Stimulated activated CD8-positive, alpha-beta memory T cell treated with anti-CD3 and anti-CD28 coated beads, Interleukin-15, amount 100 ng/mL, for 1 hour (primary cell): ENCODE results near the gene CDHR3.
"Not testable (repeated sequence)": the region's sequence is repeated elsewhere in the genome, so short reads cannot be mapped to it uniquely, and the experiment has no call there.

Experiments
- DNase-seq: peaks from one replicate; pipeline ENCODE4 v3.0.0-alpha.2; 2020; ENCODE audit warnings: low read depth

CDHR3 gene

DNA sequence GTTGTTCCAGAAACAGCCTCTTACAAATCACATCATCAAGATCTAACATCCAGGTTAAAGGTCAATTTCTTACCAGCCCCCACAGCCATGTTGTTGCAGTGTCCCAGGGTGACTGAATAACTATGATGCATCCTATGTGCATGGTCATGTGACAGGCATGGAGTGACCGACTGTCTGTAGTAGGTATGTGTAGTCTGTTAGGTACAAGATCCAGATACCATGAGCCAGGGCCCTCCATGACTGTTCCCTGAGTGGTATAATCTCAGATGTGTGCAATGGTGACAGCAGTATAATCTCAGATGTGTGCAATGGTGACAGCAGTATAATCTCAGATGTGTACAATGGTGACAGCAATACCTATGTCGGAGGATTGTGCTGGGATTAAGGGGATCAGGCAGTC is 8.8 kb downstream of the CDHR3 start:
- no peak for DNase-seq

DNA sequence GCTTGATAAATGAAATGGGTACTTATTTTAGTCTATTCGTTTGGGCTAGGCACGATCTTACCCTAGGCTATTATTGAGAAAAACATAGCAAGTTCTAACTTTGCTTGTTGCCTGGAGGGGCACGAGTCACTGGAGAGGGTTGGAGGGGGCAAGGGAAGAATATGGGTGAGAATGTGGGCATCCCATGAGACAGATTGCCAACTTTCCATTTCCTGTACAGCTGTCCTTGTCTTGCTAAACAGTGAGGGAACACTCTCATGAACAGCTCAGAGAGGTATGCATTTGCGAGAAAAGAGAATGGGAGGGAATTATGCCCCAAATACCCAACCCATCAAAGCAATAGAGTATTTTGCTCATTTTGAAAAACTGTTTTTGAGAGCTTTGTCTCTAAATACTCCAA is 9.2 kb downstream of the CDHR3 start:
- no peak for DNase-seq

DNA sequence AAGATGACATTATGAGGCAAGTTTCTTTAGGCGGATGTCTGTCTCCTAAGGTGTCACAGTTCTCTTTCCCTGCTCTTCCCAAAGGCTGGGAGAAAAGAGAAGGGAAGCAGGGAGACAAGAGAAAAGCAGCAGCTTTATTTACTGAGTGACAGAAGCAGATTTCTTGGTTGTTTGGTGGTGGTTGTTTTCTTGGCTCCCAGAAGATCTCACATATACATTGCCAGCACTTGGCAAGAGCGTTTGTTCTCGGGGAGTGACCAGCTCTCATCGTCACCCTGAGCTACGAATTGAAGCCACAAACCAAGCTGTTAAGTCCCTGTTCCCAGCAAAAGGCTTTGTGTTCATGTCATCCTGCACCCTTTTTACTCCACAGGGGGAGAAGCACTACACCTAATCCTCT is 11.4 kb downstream of the CDHR3 start:
- no peak for DNase-seq

DNA sequence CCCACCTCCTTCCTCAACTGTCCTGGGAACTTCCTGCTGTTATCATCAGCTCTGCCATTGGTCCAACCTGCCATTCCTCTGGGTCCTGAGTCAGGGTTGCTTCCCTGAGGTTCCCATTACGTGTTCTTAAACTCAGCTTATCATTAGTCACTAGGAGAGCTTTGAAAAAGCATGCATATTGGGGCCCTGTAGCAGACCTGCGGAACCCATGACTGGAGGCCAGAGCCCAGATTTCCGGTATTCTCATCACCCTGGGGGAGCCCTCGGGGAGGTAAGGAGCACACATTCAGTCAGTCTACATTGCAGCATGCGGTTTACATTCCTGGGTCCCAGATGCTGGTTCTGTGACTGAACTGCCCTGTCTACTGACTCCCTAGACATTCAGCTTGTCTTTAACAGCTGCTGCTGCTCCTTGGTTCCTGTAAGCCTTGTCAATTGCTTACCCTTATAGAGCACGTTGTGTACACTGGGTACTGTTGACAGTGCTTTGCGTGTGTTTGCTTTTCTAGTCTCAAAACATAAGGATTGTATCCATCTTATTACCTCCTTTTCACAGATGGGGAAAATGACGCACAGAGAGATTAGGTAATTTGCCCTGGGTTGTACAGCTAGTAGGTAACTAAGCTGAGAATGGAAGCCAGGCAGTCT is 12.8 kb downstream of the CDHR3 start:
- DNase-seq, result no peak

DNA sequence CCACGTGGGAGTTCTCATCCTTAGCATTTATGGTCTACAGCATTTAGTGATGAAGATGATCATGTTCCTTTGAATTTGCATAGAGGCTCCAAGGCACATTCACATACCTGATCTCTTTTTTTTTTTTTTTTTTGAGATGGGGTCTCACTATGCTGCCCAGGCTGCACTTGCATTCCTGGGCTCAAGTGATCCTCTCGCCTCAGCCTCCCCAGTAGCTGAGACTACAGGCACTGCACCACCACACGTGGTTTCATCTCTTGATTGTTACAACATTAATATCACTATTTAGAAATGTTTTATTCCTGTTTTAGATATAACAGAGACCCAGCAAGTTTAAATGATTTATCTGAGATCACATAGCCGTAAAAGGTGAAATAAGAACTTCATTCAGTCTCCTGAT is 13.8 kb downstream of the CDHR3 start:
- DNase-seq, result no peak

DNA sequence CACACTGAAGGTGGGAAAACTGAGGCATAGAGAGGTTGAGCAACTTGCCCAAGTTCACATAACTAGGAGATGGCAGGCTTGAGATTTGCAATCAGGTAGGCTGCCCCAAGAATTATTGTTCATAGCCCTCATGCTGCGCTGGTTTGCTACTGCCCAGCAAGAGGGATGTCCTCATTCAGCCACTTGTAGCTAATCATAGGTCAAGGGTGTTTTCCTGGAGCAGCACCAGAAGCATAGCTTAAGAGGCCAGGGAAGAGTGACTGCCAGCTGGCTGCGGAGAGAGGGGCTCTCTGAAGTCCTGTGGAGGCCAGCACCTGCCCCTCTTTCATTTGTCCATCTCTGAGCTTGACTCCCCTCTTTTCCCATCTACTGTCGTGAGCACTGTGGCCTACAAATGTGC is 15.0 kb downstream of the CDHR3 start:
- DNase-seq, result no peak

DNA sequence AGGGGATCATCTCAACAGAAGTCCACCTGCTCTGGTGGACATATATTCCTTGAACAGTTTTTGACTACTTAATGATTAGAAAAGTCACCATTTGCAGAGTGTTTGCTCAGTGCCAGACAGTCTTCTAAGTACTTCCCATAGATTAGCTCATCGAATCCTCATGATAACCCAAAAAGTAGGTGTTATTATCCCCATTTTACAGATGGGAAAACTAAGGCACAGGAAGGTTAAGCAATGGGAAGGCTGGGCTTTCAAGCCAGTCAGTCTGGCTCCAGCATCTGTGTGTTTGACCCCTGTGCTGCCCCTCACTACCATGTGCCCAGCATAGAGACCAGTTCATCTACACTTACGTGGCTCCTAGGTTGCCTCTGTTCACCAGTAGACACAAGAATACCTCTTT is 15.9 kb downstream of the CDHR3 start:
- DNase-seq, result no peak

DNA sequence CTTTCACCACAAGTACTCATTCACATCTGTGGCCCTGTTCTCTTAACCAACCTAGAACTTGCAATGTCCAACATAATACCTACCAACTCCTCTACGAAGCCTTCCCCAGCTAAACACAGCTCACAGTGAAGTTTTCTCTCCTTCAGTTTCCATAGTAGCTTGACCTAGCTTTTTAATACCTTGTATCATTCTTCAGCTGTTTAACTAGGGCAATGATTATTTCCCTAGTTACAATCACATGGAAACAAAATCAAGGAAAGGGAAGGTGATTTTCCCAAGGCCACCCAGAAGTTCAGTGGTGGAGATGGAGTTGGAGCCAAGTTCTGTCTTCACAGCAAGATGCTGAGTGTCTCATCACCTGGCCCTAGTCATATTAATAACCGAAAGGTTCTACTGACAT is 16.3 kb downstream of the CDHR3 start:
- no peak for DNase-seq

DNA sequence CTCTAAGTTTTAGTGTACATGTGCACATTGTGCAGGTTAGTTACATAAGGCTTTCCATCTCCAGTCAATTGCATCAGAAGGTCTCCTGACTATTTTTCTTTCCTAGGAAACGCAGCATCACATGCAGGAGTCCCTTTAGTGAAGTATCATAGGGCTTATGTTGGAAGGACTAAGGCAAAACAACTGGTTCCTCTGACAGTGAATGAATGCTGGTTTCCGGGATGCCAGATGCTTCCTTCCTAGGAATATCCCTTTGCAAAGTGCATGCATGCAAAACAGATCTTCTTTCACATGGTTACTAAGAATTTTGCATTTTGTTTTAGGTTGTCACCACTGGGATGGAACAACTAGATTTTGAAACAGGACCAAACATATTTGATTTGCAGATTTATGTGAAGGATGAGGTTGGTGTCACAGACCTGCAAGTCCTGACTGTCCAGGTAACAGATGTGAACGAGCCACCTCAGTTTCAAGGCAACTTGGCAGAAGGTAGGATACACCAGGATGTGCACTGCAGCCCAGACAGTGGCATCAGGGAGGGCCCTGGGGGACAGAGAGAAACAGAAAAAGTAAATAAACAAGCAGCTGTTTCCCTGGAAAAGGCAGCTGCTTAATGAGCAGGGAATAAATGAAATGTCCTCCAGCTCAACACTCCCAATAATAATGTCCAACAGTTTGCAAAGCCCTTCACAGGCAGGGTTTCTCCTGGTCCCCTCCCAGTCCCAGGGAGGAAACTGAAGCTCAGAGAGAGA is 17.8 kb downstream of the CDHR3 start:
- DNase-seq, result no peak

DNA sequence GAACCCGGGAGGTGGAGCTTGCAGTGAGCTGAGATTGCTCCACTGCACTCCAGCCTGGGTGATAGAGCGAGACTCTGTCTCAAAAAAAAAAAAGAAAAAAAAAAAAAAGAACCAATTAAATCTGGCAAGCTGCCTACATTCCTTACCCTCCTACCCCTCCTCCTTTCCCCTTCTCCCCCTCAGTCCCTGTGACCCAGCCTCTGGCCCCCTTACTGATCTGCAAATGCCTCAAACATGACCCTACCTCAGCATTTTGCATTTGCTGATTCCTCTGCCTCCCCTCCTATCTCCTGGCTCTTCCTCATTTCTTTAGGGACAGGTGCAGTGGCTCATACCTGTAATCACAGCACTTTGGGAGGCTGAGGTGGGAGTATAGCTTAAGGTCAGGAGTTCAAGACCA is 19.3 kb downstream of the CDHR3 start:
- no peak for DNase-seq

DNA sequence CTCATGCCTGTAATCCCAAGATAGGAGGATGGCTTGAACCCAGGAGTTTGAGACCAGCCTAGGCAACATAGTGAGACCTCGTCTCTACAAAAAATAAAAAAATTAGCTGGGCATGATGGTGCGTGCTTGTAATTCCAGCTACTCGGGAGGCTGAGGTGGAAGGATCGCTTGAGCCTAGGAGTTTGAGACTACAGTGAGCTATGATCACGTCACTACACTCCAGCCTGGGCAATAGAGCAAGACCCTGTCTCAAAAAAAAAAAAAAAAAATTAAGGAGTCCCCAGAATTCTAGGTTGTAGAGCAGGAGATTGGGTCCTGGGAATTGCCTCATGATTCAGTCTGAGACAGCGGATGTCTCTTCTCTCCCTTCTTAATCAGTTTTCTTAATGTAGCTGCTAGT is 21.7 kb downstream of the CDHR3 start:
- not testable (repeated sequence) for DNase-seq

DNA sequence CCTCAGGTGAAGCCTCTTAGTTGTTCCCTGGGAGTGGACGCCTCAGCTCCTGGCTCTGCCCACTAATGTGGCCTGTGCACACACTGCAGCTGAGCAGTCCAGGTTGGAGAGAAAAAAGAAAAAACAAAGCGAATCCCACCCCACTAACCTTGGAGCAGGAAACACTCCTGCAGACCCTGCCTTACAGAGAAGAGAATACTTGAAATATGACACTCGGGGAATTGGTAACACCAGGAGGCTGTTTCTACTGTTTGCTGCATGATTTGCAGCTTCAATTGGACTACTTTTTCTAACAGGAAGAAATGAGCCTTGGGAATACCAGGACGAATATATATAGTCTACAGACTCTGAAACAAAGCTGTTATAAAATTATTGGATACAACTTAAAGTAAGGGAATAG is 22.2 kb downstream of the CDHR3 start:
- no peak for DNase-seq

DNA sequence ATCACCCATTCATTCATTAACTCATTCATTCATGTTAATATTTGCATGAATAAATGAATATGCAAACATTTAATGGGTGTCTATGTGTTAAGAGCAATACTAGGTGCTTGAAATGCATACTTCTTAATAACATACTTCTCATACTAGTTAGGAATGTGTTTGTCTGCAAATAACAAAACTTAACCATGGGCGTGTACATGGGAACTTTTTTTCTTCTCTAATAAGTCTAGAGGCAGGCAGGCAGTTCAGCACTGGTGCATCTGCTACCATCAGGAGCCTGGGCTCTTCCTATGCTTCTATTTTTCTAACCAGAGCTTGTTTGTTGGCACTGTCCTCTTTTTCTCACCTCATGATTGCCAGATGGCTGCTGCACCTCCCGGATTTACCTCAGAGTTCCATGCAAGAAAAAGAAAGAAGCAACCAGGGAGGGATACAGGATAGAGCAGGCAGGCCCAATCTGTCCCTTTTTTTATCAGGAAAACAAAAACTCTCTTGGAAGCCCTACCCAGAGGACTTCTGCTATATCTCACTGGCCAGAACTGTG is 22.7 kb downstream of the CDHR3 start:
- DNase-seq, result no peak

DNA sequence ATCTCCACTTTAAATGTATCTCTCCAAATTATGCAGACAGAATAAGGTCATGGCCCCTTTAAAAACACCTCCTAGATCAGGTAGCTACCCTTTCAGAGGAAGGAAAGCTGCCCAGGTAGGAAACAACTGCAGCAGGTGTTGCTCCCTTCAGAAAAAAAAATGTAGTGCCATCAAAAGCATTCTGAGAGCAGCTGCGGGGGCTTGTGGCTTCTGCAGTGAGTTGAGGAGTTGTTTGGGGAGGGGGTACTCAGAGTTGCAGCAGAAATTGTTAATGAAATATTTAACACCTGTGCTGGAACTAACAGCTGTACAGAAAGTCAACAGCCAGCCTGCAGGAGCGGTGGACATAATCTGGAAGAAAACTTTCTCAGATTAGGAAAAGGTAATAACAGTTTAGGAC is 24.0 kb downstream of the CDHR3 start:
- no peak for DNase-seq

DNA sequence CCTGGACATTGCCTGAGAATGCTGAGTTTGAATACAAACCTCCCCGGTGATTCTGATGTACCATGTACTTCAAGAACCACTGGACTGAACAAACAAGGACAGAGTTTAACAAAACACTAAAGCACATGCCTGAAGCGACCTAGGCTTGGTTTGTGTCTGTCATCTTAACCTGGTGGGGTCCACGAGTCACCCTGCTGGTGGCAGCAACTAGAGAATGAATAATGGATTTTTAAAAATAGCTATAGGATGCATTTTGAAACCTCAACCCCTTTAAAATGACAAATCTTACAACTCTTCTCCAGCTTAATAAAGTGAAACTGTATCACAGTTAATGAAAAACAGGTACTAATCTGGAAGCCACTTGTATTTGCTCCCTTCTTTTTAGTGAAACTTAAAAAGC is 25.2 kb downstream of the CDHR3 start:
- no peak for DNase-seq

DNA sequence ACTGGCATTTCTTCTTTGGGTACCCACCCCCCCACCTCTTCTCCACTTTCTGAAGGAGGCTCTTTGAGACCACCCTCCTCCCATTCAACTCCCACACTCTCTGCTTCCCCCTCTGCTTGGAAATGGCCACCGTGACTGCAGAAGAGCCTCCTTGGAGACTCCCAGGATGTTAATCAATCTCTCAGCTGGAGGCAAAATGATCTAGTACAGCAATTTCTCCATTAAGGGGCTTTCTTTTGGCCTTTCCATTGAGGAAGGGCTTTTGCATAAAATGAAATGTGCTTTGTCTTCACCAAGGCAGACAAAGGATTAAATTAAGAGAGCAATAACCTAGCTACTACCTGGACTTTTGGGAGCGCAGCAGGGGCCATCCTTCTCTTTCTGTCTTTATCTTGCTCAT is 26.1 kb downstream of the CDHR3 start:
- DNase-seq, result no peak

DNA sequence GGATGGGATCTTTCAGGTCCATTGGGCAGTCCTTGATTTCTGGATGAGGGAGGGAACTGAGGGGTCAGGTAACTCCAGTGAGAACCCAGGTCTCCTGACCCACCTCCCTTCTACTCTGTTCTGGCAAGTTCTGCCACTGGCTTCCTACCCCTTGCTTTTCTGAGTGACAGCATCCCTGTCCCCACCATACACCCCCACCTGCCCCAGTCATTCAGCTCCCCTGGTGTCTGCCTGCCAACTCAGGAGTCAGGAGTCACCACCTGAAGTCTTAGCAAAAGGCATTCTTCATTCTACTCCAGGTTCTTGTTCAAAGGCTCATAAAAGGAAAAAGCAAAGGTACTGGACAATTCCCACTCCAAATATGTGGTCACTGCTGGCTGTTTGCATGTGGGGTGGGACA is 26.6 kb downstream of the CDHR3 start:
- no peak for DNase-seq

DNA sequence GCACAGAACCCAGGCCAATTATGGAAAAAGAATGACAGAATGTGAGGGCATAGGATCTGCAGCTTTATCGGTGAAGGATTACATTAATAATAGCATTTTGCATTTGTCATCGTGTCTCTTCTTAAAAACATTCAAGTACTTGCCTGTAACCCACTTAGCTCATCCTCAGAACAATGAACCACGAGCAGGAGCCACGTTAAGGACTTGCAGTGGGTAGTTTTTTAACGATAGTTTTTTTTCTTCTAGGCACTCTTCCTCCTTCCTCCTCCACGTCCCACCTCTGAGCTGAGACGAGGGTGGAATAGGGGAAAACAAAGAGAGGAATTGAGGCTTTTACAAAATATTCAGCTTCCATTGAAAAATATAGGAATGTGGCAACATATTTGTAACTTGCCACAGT is 27.1 kb downstream of the CDHR3 start:
- DNase-seq, result no peak

DNA sequence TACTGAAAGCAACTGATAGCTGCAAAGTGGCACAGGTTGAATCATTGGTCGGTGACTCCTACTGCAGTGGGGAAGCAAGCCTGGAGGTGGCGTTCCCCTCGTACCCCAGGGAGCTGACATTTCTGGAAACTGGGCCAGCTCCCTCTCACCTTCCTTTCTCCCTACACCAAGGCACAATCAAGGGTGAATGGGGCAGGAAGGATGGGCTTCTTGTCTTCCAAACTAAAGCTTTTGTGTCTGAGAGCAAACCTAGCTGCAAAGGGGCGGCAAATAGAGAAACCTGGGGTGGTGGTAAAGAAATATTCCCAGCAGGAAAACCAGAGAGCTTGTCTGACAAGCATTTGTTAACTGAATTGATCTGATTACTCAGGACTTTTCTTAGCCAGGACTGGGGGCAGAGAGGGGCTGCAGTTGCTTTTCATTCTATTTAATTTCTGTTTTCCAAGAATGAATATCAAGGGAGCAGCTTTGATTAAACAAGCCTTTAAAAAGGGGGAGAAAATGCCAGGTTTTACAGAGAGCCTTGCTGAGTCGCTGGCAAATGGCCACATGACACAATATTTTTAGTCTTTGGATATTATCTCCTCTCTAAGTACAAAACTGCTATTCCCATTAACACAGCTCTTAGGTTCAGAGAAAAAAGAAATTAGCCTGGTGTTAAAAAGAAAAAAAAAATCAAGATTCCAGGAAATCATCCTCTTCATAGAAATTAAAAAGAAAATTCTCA is 27.8 kb downstream of the CDHR3 start:
- no peak for DNase-seq

DNA sequence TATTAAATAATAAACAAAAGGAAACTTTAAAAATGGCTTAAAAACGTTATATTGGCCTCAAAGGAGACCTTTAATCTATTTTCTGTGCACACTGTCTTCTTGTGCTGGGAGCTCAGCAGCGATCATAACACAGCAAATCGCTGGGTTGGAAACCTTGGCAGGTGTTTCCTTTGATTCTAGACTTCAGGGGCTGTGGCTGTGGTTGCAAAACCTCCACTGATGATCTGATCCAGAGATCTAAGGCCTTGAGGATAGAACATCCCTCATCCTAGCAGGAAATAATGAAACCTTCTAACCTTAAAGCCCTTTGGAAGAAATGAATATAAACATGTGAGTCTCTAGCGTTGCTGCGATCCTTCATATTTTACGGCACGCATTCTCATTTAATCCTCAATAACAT is 29.8 kb downstream of the CDHR3 start:
- DNase-seq, result no peak

DNA sequence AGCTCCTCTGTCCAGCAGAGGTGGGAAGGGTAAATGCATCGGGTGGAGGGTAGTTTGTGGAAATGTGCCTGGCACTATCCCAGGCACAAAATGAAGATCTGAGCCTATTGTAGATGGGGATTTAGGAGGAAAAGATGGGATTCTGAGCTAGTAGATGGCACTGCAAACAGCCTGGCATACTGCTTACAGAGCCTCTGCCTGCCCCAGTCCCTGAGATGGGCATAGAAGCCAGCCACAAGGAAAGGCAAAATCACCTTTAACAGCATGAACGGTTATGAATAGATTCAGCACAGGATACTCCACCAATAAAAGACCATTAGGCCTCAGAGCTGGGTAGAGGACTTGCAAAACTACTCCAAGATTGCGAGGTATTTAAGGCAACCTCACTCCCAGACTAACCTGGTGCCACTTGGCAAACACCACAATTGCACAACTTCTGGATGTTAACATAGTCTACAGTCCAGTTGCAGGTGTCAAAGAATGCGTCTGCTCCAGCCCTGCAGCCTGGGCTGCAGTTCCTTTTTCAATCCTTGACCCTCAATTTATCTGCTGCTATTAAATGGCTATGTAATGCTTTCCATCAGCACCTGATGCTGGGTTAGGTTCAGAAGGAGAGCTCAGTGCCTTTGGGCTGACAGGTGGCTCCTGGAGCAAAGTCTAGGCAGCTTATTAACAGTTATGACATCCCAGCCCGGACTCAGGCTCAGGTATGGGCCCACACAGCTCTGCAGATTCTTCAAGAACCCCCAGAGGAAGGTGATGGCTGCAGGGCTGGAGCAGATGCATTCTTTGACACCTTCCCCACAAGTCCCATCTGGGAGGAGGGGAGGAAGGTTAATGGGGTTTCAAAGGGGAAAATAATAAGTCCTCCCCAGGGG is 34.0 kb downstream of the CDHR3 start:
- DNase-seq, result no peak

DNA sequence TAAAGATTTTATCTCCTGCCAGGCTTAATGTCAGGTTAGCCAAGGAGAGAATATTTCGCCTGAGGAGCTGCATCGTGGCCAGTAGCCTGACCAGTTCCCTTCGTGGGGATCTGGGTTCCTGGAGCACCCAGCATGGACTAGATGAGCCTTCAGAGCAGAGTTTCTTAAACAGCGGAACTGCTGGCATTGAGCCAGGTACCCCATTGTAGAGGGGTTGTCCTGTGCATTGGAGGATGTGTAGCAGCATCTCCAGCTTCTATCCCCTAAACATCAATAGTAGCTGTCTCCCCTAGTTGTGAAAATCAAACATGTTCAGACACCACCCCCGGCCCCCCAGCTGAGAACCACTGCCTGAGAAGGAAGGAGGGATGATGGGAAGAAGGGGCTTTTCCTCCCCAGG is 36.2 kb downstream of the CDHR3 start:
- DNase-seq, result no peak
